T-helper 2 cell treated with Interferon-gamma antibody and Interleukin-4, amounts not matched to agents 5 μg/mL and 100 μg/mL, for 36 hours (primary cell): ENCODE results near the gene COG3.

Experiments used
- DNase-seq: peaks from one replicate; pipeline ENCODE4 v3.0.0; 2021; ENCODE audit warnings: low spot score
- H3K27ac Mint-ChIP-seq: one replicate; pipeline ENCODE4 v1.8.0; 2021; ENCODE audit warnings: mild to moderate bottlenecking, mixed read lengths
- H3K27me3 Mint-ChIP-seq: one replicate; pipeline ENCODE4 v1.8.0; 2021; ENCODE audit warnings: low read depth, mixed read lengths
- H3K36me3 Mint-ChIP-seq: one replicate; pipeline ENCODE4 v1.8.0; 2021; ENCODE audit warnings: low read depth, mixed read lengths
- H3K4me1 Mint-ChIP-seq: one replicate; pipeline ENCODE4 v1.8.0; 2021; ENCODE audit warnings: low read depth, mixed read lengths
- H3K4me3 Mint-ChIP-seq: one replicate; pipeline ENCODE4 v1.8.0; 2022; ENCODE audit warnings: mild to moderate bottlenecking, moderate library complexity, mixed read lengths
- H3K9me3 Mint-ChIP-seq: one replicate; pipeline ENCODE4 v1.8.0; 2021; ENCODE audit warnings: mixed read lengths

COG3 gene

DNA sequence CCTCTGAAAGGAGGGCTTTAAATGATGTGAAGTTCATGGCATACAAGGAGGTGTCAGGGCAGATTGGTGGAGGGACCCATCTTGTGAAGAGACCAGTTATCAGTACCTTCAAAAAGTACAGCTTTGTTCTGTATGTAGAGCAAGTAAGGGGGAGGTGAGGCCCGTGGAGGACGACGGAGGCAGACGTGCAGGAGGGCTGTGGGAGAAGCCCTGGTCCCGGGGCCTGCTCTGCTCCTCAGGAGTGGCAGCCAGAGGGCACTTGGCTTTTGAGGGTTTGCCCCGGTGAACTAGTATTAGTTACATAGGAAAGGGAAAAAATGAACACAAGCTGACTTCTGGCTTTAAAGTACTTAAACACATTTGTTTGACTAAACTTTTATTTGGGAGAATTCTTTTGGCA is 42.1 kb downstream of the COG3 start:
- no peak overlapping the region for H3K27ac Mint-ChIP-seq
- H3K4me3 Mint-ChIP-seq = no peak overlapping the region

DNA sequence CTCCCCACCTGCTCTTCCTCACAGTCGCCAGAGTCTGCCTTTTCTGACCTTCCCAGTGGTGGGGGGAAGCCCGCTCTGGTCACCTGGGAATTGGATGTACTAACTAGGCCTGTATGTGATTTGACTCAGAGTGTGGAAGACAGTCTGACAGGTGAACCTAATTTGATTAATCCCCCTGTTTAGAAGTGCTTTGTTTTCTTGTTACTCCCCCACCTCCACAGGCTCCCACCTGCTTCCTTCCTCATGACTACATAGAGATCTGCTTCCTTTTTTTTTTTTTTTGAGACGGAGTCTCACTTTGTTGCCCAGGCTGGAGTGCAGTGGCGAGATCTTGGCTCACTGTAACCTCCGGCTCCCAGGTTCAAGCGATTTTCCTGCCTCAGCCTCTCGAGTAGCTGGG is 44.0 kb downstream of the COG3 start:
- DNase-seq = no peak
- Mint-ChIP-seq H3K27ac (peak overlapping the region; percentile 15), H3K4me3 (no peak overlapping the region), H3K9me3 (no peaks in the 10 kb centered on the region), H3K27me3 (no peaks in the 10 kb centered on the region), H3K4me1 (peaks cover 1% of the 10 kb centered on the region), H3K36me3 (peaks cover 38% of the 10 kb centered on the region)

More for the DNA sequence above, 42.1 kb downstream of the COG3 start:
- Mint-ChIP-seq H3K36me3 (peaks cover 45% of the 10 kb centered on the region), H3K4me1 (peaks cover 1% of the 10 kb centered on the region), H3K27me3 (no peaks in the 10 kb centered on the region), H3K9me3 (no peaks in the 10 kb centered on the region)
- DNase-seq = no peak

DNA sequence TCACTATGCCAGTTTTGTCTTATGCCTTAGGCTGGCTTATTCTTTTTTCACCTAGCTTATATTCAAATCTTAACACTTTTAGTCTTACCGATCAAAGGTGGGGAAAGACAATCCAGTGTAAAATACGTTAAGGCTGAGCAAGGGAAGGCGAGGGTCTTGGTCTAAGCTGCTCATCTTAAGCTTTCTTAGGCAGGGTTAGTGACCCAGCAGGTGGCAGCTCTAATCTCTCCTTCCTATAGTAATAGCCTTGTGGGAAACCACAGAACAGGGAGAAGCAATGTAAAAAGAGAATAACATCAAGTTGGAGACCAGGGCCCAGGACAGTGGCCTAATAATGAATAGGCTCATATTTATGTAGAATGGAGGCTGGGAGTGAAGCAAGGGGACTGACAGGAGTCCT is 45.9 kb downstream of the COG3 start:
- no peaks in the 10 kb centered on the region for H3K9me3 Mint-ChIP-seq
- H3K4me3 Mint-ChIP-seq = no peak overlapping the region
- peaks cover 39% of the 10 kb centered on the region for H3K36me3 Mint-ChIP-seq
- peaks cover 3% of the 10 kb centered on the region for H3K4me1 Mint-ChIP-seq
- no peak overlapping the region for H3K27ac Mint-ChIP-seq
- DNase-seq = no peak
- no peaks in the 10 kb centered on the region for H3K27me3 Mint-ChIP-seq

DNA sequence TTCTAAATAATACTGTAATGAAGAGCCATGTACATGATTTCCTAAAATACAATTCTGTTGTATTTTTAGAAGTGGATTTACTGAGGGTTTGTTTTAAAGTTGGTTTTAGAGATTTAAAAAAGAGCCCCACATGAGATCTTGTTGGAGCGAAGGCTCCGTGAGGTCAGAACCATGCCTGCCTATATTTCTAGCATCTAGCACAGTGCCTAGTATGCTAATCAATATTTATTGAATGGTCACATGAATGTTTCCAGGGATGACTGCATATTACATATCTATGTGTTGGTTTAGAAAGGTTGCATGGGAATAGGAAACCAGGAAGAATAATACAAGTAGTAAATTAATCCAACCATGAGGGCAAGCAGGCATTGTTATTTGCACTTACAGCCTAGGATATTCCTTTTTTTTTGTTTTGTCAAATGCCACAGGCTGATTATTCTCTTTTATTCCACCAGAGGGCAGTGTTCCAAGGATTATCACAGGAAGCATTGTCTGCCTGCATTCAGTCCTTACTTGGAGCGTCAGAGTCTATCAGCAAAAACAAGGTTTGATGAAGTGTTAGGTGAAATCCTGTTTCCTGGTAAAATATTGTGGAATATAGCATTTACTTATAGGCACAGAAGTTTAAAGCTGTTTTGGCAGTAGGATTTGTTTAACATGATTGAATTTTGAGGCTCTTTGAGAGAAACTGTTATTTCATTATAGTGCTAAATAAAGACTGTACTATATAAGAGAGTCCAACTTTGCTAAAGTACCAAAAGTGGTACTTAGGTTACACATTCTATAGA is 46.8 kb downstream of the COG3 start:
- peaks cover 36% of the 10 kb centered on the region for H3K36me3 Mint-ChIP-seq
- H3K27me3 Mint-ChIP-seq = no peaks in the 10 kb centered on the region
- no peaks in the 10 kb centered on the region for H3K9me3 Mint-ChIP-seq
- H3K27ac Mint-ChIP-seq = no peak overlapping the region
- H3K4me1 Mint-ChIP-seq = peaks cover 4% of the 10 kb centered on the region
- DNase-seq = peak; percentile 13
- no peak overlapping the region for H3K4me3 Mint-ChIP-seq

DNA sequence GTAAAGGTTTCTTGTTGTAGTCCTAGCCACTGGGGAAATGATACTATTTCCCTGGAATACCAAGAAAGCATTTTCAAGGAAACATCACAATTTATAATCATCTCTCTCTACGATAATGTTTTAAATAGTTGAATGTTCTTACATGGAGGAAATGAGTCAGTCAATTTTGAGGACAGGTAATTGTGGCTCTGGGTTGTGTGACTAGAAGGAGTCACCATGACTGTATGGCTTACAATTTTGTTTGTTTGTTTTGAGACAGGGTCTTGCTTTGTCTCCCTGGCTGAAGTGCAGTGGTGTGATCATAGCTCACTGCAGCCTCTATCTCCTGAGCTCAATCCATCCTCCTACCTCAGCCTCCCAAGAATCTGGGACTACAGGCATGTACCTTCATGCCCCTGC is 47.4 kb downstream of the COG3 start:
- Mint-ChIP-seq H3K9me3 (no peaks in the 10 kb centered on the region), H3K27ac (no peak overlapping the region), H3K4me3 (no peak overlapping the region), H3K4me1 (peaks cover 6% of the 10 kb centered on the region), H3K36me3 (peaks cover 36% of the 10 kb centered on the region), H3K27me3 (no peaks in the 10 kb centered on the region)
- DNase-seq = no peak

DNA sequence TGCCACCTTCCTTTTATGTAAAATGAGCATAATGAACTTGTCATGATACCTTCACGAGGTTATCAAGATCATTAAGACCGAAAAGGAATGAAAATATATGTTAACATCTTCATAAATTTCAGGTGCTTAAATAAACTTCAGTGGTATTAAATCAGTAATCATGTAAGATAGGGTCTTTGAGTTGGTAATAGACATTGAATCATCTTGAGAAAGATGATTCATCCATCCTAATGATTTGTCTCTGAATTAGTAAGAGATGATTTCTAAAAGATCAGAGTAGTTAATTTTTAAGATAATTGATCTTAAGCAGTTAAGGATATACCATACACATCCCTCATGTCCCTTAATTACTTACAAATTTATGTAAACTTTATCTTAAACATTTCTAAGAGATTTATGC is 52.0 kb downstream of the COG3 start:
- no peak for DNase-seq
- peaks cover 58% of the 10 kb centered on the region for H3K36me3 Mint-ChIP-seq

DNA sequence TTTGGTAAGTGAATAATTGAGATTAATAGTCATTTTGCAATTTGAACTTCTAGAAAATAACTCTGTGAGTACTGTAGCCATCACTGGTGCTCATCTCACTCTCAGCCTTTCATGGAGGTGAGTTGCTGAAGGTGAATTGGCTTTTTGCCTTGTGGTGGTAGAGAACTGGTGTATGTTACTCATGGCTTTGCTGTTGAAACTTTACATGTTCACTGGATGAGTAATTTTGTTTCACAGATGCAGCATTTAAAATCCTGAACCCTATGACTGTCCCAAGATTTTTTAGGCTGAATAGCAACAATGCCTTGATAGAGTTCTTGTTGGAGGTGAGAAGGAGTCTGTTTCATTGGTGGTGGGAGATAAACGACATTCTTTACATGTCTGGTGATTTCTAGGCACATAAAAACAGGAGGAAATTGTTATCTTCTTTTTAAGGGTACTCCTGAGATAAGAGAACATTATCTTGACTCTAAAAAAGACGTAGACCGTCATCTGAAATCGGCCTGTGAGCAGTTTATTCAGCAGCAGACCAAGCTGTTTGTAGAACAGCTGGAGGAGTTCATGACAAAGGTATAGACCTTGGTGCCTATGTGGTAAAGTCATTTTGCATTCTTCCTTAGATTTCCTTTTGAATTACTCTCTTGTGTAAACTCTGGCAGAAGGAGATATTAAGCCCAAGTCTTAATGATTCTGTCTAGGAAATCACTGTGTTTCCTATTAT is 53.9 kb downstream of the COG3 start:
- no peak for DNase-seq
- no peaks in the 10 kb centered on the region for H3K27me3 Mint-ChIP-seq
- no peak overlapping the region for H3K4me3 Mint-ChIP-seq
- no peak overlapping the region for H3K27ac Mint-ChIP-seq
- H3K36me3 Mint-ChIP-seq = peaks cover 60% of the 10 kb centered on the region
- no peaks in the 10 kb centered on the region for H3K9me3 Mint-ChIP-seq
- H3K4me1 Mint-ChIP-seq = peaks cover 11% of the 10 kb centered on the region

More for the DNA sequence above, 52.0 kb downstream of the COG3 start:
- Mint-ChIP-seq H3K9me3 (no peaks in the 10 kb centered on the region), H3K4me1 (peaks cover 11% of the 10 kb centered on the region), H3K27ac (no peak overlapping the region), H3K27me3 (no peaks in the 10 kb centered on the region), H3K4me3 (no peak overlapping the region)

DNA sequence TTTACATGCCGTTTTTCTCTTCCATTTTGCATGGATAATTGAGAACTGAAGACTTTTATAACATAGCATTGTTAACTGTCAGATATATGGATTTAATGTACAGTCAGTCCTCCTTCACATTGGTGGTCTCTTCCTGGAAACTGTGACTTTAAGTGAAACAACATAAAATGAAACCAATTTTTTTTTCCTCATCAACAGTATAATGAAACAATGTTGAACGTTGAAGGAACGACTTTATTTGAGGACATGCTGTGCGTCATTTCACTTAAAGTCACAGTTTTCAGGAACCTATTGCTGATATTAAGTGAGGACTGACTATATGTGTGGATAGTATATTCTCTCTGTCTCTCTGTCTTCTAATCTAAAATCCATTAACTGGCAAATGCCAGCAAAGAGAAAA is 54.8 kb downstream of the COG3 start:
- Mint-ChIP-seq H3K4me3 (no peak overlapping the region), H3K27ac (peak overlapping the region; percentile 45), H3K4me1 (peaks cover 11% of the 10 kb centered on the region), H3K9me3 (no peaks in the 10 kb centered on the region), H3K27me3 (no peaks in the 10 kb centered on the region), H3K36me3 (peaks cover 56% of the 10 kb centered on the region)
- DNase-seq = no peak

DNA sequence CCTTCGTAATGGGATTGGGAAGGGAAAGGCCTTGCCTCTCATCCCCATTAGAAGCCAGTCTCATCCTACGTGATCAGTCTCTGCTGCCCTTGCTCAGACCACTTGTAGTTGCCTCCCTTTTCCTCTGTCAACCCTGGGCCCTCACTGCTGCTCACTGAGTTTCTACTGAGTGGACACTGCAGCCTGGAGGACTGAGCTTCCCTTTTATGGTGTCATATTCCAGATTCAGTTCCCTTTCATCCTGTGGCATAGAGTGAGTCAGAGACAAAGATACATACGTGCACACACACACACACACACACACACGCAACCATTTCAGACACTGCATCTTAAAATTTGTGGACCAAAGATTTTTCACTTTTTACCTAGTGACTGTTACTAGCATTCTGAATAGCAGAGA is 56.6 kb downstream of the COG3 start:
- peaks cover 62% of the 10 kb centered on the region for H3K36me3 Mint-ChIP-seq
- no peak for DNase-seq
- no peaks in the 10 kb centered on the region for H3K27me3 Mint-ChIP-seq
- no peaks in the 10 kb centered on the region for H3K9me3 Mint-ChIP-seq
- H3K27ac Mint-ChIP-seq = no peak overlapping the region
- H3K4me3 Mint-ChIP-seq = no peak overlapping the region
- peaks cover 9% of the 10 kb centered on the region for H3K4me1 Mint-ChIP-seq

DNA sequence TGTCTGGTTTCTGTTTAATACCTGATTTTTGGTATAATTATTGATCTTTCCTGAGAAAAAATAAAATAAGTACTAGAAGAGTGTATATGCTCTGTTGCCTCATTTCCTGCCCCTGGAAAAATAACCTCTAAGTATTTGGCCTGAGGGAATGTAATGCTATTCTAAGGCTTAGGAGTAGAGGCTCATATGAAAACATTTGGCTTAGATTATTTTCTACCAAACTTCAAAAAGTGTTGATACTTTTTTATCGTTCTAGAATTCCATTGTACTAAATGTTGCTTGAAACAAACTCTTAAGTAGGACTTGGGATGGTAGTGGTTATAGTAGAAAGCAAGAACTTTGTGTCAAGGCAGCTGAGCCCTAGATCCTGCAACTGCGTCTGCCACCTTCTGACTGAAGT is 57.8 kb downstream of the COG3 start:
- no peaks in the 10 kb centered on the region for H3K9me3 Mint-ChIP-seq
- H3K4me1 Mint-ChIP-seq = peaks cover 6% of the 10 kb centered on the region
- no peak for DNase-seq
- H3K4me3 Mint-ChIP-seq = no peak overlapping the region
- H3K36me3 Mint-ChIP-seq = peaks cover 58% of the 10 kb centered on the region
- H3K27me3 Mint-ChIP-seq = no peaks in the 10 kb centered on the region
- H3K27ac Mint-ChIP-seq = no peak overlapping the region

DNA sequence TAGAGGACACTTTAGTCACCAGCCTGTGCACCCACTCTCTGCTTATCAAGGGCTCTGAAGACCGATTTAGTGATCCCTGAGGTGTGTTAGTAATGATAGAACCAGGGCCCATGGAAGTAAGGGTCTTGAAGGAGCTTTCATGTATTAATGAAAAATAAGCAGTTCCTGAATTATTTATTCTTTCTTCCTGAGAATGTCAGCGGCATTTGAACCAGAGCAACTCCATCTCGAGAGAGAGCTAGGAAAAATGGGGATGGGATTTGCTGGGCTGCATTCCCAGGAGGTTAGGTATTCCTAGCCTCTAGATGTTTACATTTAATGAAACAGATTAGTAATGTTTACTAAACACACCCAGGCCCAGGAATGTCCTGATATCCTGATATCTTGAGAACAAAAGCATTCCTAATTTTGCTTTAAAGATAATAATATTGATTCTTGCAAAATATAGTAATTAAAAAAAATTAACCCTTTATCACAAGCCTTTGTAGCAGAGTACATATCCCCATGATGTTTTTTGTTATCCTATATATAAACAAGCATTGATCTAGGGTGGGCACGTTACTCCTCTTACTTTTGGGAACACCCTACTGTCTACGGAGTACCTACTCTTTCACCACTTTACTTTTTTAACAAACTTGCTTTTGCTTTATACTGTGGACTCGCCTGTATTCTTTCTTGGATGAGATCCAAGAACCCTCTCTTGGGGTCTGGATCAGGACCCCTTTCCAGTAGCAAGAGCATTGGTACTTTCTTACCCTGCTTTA is 63.1 kb downstream of the COG3 start:
- no peaks in the 10 kb centered on the region for H3K9me3 Mint-ChIP-seq
- no peak overlapping the region for H3K27ac Mint-ChIP-seq
- no peak overlapping the region for H3K4me3 Mint-ChIP-seq
- H3K27me3 Mint-ChIP-seq = no peaks in the 10 kb centered on the region
- no peaks in the 10 kb centered on the region for H3K4me1 Mint-ChIP-seq
- DNase-seq = no peak
- H3K36me3 Mint-ChIP-seq = peaks cover 37% of the 10 kb centered on the region

DNA sequence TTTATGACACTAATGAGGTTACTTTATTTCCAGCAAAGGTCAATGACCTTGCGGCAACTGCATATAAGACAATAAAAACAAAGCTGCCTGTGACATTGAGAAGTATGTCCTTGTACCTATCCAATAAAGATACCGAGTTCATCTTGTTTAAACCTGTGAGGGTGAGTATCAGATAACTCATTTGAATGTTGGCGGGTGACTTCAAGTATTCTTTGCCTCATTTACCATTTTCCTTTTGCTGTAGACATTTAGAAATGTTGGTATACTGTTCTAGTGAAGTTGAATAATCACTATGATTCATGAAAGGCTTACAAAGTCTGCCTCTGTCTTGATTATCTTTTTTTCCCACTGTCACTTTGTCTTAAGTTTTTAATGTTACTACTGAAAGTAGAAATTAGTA is 65.0 kb downstream of the COG3 start:
- Mint-ChIP-seq H3K9me3 (no peaks in the 10 kb centered on the region), H3K36me3 (peaks cover 48% of the 10 kb centered on the region), H3K27ac (no peak overlapping the region), H3K4me3 (no peak overlapping the region), H3K4me1 (no peaks in the 10 kb centered on the region), H3K27me3 (no peaks in the 10 kb centered on the region)
- DNase-seq = no peak

DNA sequence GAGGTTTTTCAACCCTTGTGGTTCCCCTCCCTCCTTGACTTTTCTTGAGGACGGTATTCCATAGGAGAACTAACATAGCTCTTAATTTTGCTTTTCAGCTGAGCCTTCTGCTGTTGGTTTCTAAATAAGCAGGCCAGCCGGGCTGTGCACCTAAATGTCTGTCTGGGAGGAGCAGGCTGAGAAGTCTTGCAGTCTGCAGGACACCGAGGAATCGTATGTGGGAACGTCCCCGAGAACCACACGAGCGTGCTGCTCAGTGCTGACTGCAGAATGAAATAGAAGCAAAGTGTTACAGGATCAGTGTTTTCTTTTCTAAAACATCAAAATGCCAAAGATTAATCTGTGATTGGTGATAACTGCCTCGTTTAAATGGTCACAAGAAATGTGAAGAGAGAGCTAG is 69.9 kb downstream of the COG3 start:
- Mint-ChIP-seq H3K27ac (no peak overlapping the region), H3K4me1 (peaks cover 5% of the 10 kb centered on the region), H3K9me3 (no peaks in the 10 kb centered on the region), H3K27me3 (no peaks in the 10 kb centered on the region), H3K4me3 (no peak overlapping the region), H3K36me3 (peaks cover 44% of the 10 kb centered on the region)
- no peak for DNase-seq

DNA sequence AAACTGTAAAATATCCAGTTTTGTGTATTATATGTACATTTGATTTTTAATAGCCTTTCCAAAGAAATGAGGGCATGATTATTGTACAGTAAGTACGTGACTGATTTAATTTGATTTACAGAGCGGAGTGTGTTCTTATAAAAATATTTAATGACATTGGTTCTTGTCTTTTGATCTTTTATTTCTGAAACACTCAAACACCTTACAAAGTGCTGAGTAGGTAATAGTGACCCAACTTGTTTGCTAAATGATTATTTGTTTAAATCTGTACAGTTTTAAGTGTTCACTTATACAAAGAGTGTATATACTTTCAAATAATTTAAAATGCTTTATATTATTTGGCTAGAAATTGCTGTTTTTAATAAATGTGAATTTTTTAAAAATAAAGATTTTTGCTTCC is 71.5 kb downstream of the COG3 start:
- Mint-ChIP-seq H3K36me3 (peaks cover 35% of the 10 kb centered on the region), H3K9me3 (no peaks in the 10 kb centered on the region), H3K4me1 (peaks cover 5% of the 10 kb centered on the region), H3K4me3 (no peak overlapping the region), H3K27me3 (no peaks in the 10 kb centered on the region), H3K27ac (no peak overlapping the region)
- no peak for DNase-seq
